ENCODE data around the gene HABP2.

Gene HABP2

DNA sequence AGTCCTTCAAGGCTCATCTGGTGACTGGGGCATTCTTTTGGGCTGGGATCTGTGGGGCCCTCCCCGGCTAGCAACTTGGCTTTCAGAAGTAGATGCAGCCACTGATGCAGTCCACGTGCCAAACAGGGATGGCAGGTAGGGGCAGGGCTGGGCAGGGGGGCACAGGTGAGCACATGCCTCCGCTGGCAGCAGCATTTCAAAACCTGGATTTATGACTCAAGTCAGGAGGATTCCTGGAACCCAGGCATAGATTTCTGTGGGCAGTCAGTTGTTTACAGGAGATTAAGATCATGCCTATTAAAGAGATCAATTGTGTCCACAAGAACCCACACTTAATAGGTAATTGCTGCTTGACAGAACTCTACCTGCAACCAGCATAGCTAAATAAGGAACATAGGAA lies 839 bp upstream of the HABP2 start:
- no peaks in the 10 kb centered on the region for H3K27me3 ChIP-seq (replicated peaks)
- TF ChIP-seq, protein P1, sequence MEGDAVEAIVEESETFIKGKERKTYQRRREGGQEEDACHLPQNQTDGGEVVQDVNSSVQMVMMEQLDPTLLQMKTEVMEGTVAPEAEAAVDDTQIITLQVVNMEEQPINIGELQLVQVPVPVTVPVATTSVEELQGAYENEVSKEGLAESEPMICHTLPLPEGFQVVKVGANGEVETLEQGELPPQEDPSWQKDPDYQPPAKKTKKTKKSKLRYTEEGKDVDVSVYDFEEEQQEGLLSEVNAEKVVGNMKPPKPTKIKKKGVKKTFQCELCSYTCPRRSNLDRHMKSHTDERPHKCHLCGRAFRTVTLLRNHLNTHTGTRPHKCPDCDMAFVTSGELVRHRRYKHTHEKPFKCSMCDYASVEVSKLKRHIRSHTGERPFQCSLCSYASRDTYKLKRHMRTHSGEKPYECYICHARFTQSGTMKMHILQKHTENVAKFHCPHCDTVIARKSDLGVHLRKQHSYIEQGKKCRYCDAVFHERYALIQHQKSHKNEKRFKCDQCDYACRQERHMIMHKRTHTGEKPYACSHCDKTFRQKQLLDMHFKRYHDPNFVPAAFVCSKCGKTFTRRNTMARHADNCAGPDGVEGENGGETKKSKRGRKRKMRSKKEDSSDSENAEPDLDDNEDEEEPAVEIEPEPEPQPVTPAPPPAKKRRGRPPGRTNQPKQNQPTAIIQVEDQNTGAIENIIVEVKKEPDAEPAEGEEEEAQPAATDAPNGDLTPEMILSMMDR (IDR thresholded peaks at IDR 0.05; ENCODE audit: low read depth, low read length, missing control alignments), result no peak
- in situ Hi-C loops (cut with HindIII; ENCODE audit: low pct_ligation_motif_present, low sequenced_read_pairs), result no loop called here
- no peaks in the 10 kb centered on the region for H3K36me3 ChIP-seq (replicated peaks)
- H3K27ac ChIP-seq, result no peak overlapping the region
- no peak for DNase-seq
- no peak overlapping the region for H3K4me3 ChIP-seq (ENCODE audit: low read depth, low read length)

DNA sequence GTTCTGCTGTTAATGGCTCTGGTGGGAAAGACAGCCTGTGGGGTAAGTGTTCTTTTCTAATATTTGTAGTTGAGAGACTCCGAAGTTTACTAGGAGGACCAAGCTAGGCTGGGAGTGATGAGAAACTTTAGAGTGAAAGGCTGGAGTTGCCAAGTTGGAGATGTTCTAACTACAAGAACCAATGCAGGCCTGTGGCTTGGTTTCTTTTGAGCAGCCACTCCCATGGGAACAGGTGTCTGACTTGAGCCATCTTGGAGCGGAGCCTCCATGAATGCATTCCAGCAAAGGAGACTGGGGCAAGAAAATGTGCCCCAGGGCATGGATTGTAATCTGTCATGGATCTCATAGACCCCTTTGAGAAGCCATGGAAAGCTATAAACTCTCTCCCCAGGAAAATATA lies 296 bp downstream of the HABP2 start:
- Histone ChIP-seq H3K27me3 (replicated peaks) (no peaks in the 10 kb centered on the region), H3K36me3 (replicated peaks) (no peaks in the 10 kb centered on the region), H3K27ac (no peak overlapping the region), H3K4me3 (ENCODE audit: low read depth, low read length) (no peak overlapping the region)
- no peak for DNase-seq
- TF ChIP-seq, protein P1 (IDR thresholded peaks at IDR 0.05; ENCODE audit: low read depth, low read length, missing control alignments), result no peak
- in situ Hi-C loops (cut with HindIII; ENCODE audit: low pct_ligation_motif_present, low sequenced_read_pairs), result no loop called here

DNA sequence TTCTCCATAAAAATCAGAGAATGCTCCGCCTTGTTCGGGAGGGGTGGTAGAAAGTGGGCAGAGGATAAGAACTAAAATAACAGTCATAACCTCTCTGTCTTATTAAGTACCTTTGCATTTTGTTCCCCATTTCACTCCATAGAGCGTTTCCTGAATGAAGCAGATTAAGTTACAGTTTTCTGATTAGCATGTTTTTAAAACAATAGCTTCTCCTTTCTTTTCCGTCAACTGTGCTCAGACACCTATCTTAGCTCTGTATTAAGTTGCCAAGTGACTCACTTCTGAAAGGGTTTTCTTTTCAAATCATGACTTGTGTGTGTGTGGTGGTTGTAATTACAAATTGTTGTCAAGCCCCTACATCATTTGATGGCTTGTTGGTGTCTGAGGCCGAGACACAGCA lies 1.4 kb downstream of the HABP2 start:
- in situ Hi-C loops (cut with HindIII; ENCODE audit: low pct_ligation_motif_present, low sequenced_read_pairs), result no loop called here
- H3K36me3 ChIP-seq (replicated peaks), result no peaks in the 10 kb centered on the region
- no peak overlapping the region for H3K4me3 ChIP-seq (ENCODE audit: low read depth, low read length)
- H3K27me3 ChIP-seq (replicated peaks), result no peaks in the 10 kb centered on the region
- TF ChIP-seq, protein P1 (IDR thresholded peaks at IDR 0.05; ENCODE audit: low read depth, low read length, missing control alignments), result no peak
- H3K27ac ChIP-seq, result no peak overlapping the region
- DNase-seq, result no peak

DNA sequence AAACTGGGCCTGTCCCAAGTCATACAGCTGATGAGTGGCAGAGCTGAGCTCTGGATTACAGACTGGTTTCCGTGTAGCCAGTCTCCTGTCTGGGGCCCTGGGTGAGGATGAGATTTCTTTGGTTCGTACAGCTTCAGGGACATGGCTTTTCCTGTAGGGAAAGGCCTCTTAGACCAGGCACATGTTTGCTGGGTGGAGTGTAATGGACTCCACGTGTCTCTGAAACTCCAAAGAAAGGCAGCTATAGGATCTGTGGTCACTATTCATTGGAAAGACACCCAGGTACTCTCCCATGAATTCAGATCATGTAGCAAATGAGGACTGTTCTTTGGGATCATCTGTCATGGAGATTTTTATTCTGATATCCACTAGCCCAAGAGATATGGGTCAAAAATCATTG lies 2.4 kb downstream of the HABP2 start:
- no peak for DNase-seq
- Histone ChIP-seq H3K36me3 (replicated peaks) (no peaks in the 10 kb centered on the region), H3K4me3 (ENCODE audit: low read depth, low read length) (no peak overlapping the region), H3K27ac (no peak overlapping the region), H3K27me3 (replicated peaks) (no peaks in the 10 kb centered on the region)
- in situ Hi-C loops (cut with HindIII; ENCODE audit: low pct_ligation_motif_present, low sequenced_read_pairs), result no loop called here
- TF ChIP-seq, protein P1 (IDR thresholded peaks at IDR 0.05; ENCODE audit: low read depth, low read length, missing control alignments), result no peak

DNA sequence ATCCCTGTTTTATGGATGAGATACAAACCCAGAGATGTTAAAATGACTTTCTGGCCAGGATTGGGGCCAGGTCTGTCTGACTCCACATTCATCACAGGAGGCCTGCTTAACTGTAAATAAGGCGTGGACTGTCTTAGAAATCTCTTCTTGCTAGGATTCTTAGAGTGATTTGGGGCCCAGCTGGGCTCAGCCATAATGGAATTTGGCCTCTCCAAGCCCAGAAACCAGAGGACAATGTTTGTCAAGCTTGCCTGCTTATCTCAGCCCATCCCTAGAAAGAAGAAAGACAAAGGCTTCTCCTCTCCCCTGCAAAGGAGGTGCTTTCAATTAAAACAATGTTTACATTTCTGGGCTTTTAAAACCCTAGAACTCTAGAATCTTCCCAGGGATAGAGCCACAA lies 2.9 kb downstream of the HABP2 start:
- no peak for DNase-seq
- Histone ChIP-seq H3K27ac (no peak overlapping the region), H3K4me3 (ENCODE audit: low read depth, low read length) (no peak overlapping the region), H3K27me3 (replicated peaks) (no peaks in the 10 kb centered on the region), H3K36me3 (replicated peaks) (no peaks in the 10 kb centered on the region)
- TF ChIP-seq, protein P1 (IDR thresholded peaks at IDR 0.05; ENCODE audit: low read depth, low read length, missing control alignments), result no peak
- in situ Hi-C loops (cut with HindIII; ENCODE audit: low pct_ligation_motif_present, low sequenced_read_pairs), result no loop called here

DNA sequence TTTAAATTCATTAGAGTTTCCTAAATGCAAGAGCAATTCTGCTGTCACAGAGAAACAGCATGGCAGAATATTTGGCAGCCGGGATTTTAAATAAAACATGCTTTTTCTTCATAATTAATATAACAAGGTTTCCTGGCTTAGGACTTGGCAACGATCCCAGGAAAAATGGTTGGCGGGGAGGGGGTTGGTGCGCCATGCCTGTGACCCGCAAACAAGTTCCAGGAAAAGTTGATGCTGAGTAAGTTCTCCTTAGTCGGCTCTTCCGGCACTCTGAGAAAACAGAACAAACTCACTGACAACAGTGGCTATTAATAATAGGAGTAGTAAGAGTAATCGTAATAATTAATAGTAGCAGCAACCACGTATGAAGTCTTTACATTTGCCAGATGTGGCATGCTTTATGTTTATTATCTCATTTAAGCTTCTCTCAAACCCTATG lies 4.6 kb downstream of the HABP2 start:
- in situ Hi-C loops (cut with HindIII; ENCODE audit: low pct_ligation_motif_present, low sequenced_read_pairs), result no loop called here
- DNase-seq, result no peak
- TF ChIP-seq, protein P1 (IDR thresholded peaks at IDR 0.05; ENCODE audit: low read depth, low read length, missing control alignments), result no peak
- Histone ChIP-seq H3K36me3 (replicated peaks) (no peaks in the 10 kb centered on the region), H3K27me3 (replicated peaks) (no peaks in the 10 kb centered on the region), H3K27ac (no peak overlapping the region), H3K4me3 (ENCODE audit: low read depth, low read length) (no peak overlapping the region)

Data from brain microvascular endothelial cell (primary cell).